Spleen (tissue), 7 donors: ENCODE data around the gene CDK1.
A peak's percentile ranks its signal among the peaks of the same experiment; 100 is the strongest.

Source experiments
- POLR2A ChIP-seq, 3 donors: fragments of 450-650 bp; IDR thresholded peaks; one replicate each; pipeline ENCODE4 v1.5.1; 2017; ENCODE audit warnings: antibody characterized with exemption in 3 of 3, mild to moderate bottlenecking in 1 of 3
- POLR2AphosphoS5 ChIP-seq, 3 donors: sonication (generic); formaldehyde crosslinking; IDR thresholded peaks; one replicate each; pipeline ENCODE4 v1.5.1; 2017; ENCODE audit warnings: antibody characterized with exemption in 3 of 3
- TF ChIP-seq, protein P1 (sequence below), 11 experiments: fragments of 200-600 bp in 7 of 11; fragments of 450-650 bp in 4 of 11; sonication (generic) in 4 of 11; IDR thresholded peaks in 8 of 11; conservative IDR thresholded peaks in 3 of 11; 1 replicate in 7 of 11; 2 replicates in 4 of 11; pipeline versions ENCODE4 v1.4.0 to v1.8.0; 2016 to 2021; ENCODE audit warnings: antibody characterized with exemption in 11 of 11, inconsistent platforms in 4 of 11, mild to moderate bottlenecking in 1 of 11
- donor health status: DM: no; HTN: no; CAD: no; lungs with moderate emphysema.
- donor health status: DM: no; HTN: no; CAD: no.
- donor health status: DM: no; HTN: no; CAD: no.

DNA sequence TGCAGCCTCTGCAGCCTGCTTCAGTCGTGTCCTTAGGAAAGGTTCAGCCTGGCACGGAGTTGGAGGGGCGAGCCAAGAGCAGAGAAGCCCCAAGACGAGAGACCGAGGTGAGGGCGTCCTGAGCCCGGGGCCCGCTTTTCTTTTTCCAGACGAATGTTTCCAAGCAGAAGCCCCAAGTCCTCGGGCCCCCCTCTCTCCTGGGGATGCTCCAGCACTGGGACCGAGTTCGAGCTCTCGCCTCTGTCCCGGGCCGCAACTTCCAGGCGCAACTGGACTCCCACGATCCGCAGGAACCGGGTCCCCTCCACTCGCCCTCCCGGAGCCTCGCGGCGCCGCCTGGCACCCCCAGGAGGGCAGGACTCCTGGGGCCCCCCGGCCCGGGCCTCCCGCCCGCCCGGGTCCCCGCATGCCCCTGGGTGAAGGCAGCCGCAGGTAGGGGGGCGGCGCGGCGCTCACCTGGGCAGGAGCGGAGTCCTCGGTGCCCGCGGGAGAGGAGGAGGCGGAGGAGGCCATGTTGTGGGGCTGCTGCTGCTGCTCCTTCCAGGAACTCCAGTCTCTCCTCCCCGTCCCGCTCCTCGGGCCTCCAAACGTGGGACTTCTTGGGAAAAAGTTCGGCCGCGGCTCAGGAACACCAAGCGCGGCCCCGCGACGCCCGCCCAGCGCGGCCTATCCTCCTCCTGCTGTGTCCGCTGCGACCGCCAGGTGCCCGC is 45.3 kb upstream of the CDK1 start:
- TF ChIP-seq, protein P1, sequence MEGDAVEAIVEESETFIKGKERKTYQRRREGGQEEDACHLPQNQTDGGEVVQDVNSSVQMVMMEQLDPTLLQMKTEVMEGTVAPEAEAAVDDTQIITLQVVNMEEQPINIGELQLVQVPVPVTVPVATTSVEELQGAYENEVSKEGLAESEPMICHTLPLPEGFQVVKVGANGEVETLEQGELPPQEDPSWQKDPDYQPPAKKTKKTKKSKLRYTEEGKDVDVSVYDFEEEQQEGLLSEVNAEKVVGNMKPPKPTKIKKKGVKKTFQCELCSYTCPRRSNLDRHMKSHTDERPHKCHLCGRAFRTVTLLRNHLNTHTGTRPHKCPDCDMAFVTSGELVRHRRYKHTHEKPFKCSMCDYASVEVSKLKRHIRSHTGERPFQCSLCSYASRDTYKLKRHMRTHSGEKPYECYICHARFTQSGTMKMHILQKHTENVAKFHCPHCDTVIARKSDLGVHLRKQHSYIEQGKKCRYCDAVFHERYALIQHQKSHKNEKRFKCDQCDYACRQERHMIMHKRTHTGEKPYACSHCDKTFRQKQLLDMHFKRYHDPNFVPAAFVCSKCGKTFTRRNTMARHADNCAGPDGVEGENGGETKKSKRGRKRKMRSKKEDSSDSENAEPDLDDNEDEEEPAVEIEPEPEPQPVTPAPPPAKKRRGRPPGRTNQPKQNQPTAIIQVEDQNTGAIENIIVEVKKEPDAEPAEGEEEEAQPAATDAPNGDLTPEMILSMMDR (IDR thresholded peaks at IDR 0.05 in 8 of 11, conservative IDR thresholded peaks at IDR 0.05 in 3 of 11), result peak in 10 of 11 experiments; percentile 20 to 70 (median 50)
- peak; percentile 23 to 67 (median 57) for TF ChIP-seq POLR2AphosphoS5 (IDR thresholded peaks at IDR 0.05)
- no peak for TF ChIP-seq POLR2A (IDR thresholded peaks at IDR 0.05)
